Gastrocnemius medialis (tissue), 4 donors: ENCODE data around the gene ADPRS. TPM values are rescaled to one million over a fixed set of nuclear protein-coding genes. Genes with fewer than 3 reads are reported as not detected.
A peak's percentile ranks its signal among the peaks of the same experiment; 100 is the strongest.

ENCODE experiments used
- ATAC-seq, 2 donors: fragments of 150-250 bp; one replicate each; pipeline ENCODE4 v1.9.1; 2016
- DNase-seq, 2 donors: peaks; one replicate each; pipeline ENCODE4 v3.0.0-alpha.2; 2019
- H3K27ac ChIP-seq, 4 donors: fragments of 200-600 bp; sonication (generic); 1 replicate in 1 of 4; 2 replicates in 3 of 4; pipeline ENCODE4 v1.5.1; 2016 to 2018; ENCODE audit warnings: mild to moderate bottlenecking in 2 of 4, moderate library complexity in 1 of 4
- H3K27me3 ChIP-seq, 3 donors: fragments of 200-600 bp; sonication (generic) in 2 of 3; 1 replicate in 1 of 3; 2 replicates in 2 of 3; pipeline versions ENCODE4 v1.5.1 to v1.6.0; 2016 to 2019; ENCODE audit warnings: mild to moderate bottlenecking in 1 of 3, moderate library complexity in 1 of 3
- H3K36me3 ChIP-seq, 2 donors: fragments of 200-600 bp; sonication (generic) in 1 of 2; one replicate each; pipeline ENCODE4 v1.5.1; 2017 to 2018
- H3K4me1 ChIP-seq, 2 donors: fragments of 200-600 bp; sonication (generic) in 1 of 2; one replicate each; pipeline ENCODE4 v1.5.1; 2016 to 2017; ENCODE audit warnings: mild to moderate bottlenecking in 2 of 2
- H3K4me3 ChIP-seq, 4 donors: fragments of 200-600 bp; sonication (generic) in 3 of 4; 1 replicate in 1 of 4; 2 replicates in 3 of 4; pipeline ENCODE4 v1.5.1; 2016 to 2019; ENCODE audit warnings: mild to moderate bottlenecking in 2 of 4
- H3K9me3 ChIP-seq, 3 donors: fragments of 200-600 bp; sonication (generic) in 2 of 3; 1 replicate in 1 of 3; 2 replicates in 2 of 3; pipeline ENCODE4 v1.5.1; 2016 to 2019
- CTCF ChIP-seq, 5 experiments: fragments of 450-650 bp in 3 of 5; fragments of 200-600 bp in 2 of 5; sonication (generic) in 2 of 5; IDR thresholded peaks in 4 of 5; conservative IDR thresholded peaks in 1 of 5; 1 replicate in 4 of 5; 2 replicates in 1 of 5; pipeline ENCODE4 v1.5.1; 2016 to 2019; ENCODE audit warnings: antibody characterized with exemption in 5 of 5, mild to moderate bottlenecking in 3 of 5, moderate library complexity in 3 of 5
- POLR2A ChIP-seq, 2 donors: fragments of 450-650 bp; IDR thresholded peaks; one replicate each; pipeline ENCODE4 v1.6.1; 2017; ENCODE audit warnings: antibody characterized with exemption in 2 of 2, mild to moderate bottlenecking in 2 of 2, moderate library complexity in 2 of 2
- in situ Hi-C, 4 donors: fragments of 200-750 bp; cut with MboI; loops; one replicate each; pipeline versions ENCODE4 v1.15.0 to v1.8.0; 2017; ENCODE audit warnings: low sequenced_read_pairs in 4 of 4
- intact Hi-C: fragments of 100-400 bp; cut with DNase I; formaldehyde crosslinking; loops from one replicate; pipeline ENCODE4 v1.15.1; 2023; ENCODE audit warnings: low total_unique reads
- total RNA-seq, 4 donors: library from RNA; depleted of rRNA; stranded (reverse); fragments of >200 nt; gene quantifications; one replicate each; pipeline versions ENCODE4 v1.1.0 to v1.2.3, GENCODE V29; 2016

ADPRS gene
- total RNA-seq, 4 donors from 2014 or later, result 46.7 to 67.3 (median 54.0) TPM

- TF ChIP-seq CTCF (IDR thresholded peaks at IDR 0.05 in 4 of 5, conservative IDR thresholded peaks at IDR 0.05 in 1 of 5) (no peak), POLR2A (IDR thresholded peaks at IDR 0.05) (no peak)
- Histone ChIP-seq H3K36me3 (no peaks in the 10 kb centered on the region), H3K27me3 (peaks cover 14 to 49% (median 28%) of the 10 kb centered on the region in 3 donors), H3K9me3 (no peaks in the 10 kb centered on the region), H3K4me1 (peaks cover 0 to 11% of the 10 kb centered on the region in 2 donors), H3K4me3 (no peak overlapping the region), H3K27ac (no peak overlapping the region)
- no peak for ATAC-seq
- intact Hi-C loops, result no loop called here
- DNase-seq, result no peak
- in situ Hi-C loops, result no loop called here
Observed at GRCh38 chr1:36083219-36083618, 5.5 kb upstream of the ADPRS start.

DNA sequence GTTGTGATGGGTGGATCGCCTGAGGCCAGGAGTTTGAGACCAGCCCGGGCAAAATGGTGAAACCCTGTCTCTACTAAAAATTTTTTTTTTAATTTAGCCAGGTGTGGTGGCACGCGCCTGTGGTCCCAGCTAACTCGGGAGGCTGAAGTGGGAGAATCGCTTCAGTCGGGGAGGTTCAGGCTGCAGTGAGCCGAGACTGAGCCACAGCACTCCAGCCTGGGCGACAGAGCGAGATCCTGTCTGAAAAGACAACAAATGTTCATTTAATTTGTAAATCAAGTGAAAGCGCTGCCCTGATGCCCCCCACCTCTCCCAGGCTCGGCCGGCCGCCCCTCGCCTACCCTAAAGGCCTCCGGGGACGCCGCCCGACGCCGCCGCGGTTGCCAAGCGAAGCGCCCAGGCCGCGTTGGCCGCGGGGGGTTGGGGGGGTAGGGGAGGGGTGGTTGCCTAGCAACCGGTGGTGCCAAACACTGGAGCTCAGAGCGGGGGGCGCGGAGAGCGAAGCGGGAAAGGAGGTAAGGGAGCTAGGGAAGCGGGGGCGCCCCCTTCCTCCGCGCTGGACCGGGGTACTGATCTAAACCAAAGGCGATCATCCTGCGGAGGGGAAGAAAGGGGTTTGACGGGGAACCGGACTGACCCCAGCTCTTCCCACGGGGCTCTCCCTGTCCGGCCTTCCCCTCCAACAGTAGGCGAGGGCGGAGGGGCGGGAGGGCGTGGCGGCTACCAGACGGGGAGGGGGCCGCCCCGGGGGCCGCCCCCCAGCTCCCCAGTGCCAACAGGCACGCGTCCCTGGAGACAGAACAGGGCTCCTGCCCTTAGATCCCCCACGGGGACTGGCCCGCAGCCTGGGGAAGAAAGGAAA is 4.8 kb upstream of the ADPRS start, which contains the start of gene TEKT2:
TSS of gene TEKT2 (plus strand) at position 460 of the 862 bp plus-strand sequence. CDS start 828 bp downstream, outside the sequence.
- no peak for ATAC-seq
- Histone ChIP-seq H3K36me3 (no peaks in the 10 kb centered on the region), H3K27me3 (peaks cover 14 to 45% (median 28%) of the 10 kb centered on the region in 3 donors), H3K4me1 (peaks cover 0 to 14% of the 10 kb centered on the region in 2 donors), H3K27ac (no peak within 1 kb of the TSS), H3K9me3 (no peaks in the 10 kb centered on the region), H3K4me3 (peak within 1 kb of the TSS; percentile 16 to 57 (median 48))
- in situ Hi-C loops, result no loop called here
- TF ChIP-seq POLR2A (IDR thresholded peaks at IDR 0.05) (no peak), CTCF (IDR thresholded peaks at IDR 0.05 in 4 of 5, conservative IDR thresholded peaks at IDR 0.05 in 1 of 5) (no peak)
- no peak for DNase-seq
- intact Hi-C loops, result no loop called here

GRCh38 chr1:36084497-36085115 is 4.1 kb upstream of the ADPRS start:
- ATAC-seq (no peak), DNase-seq (no peak)
- H3K27ac ChIP-seq, result no peak overlapping the region
- peaks cover 11 to 44% (median 28%) of the 10 kb centered on the region in 3 donors for H3K27me3 ChIP-seq
- H3K36me3 ChIP-seq, result no peaks in the 10 kb centered on the region
- peak overlapping the region; percentile 16 to 57 (median 48) for H3K4me3 ChIP-seq
- H3K4me1 ChIP-seq, result peaks cover 3 to 20% of the 10 kb centered on the region in 2 donors
- intact Hi-C loops, result no loop called here
- no peak for TF ChIP-seq POLR2A (IDR thresholded peaks at IDR 0.05)
- no peak for TF ChIP-seq CTCF (IDR thresholded peaks at IDR 0.05 in 4 of 5, conservative IDR thresholded peaks at IDR 0.05 in 1 of 5)
- in situ Hi-C loops, result no loop called here
- H3K9me3 ChIP-seq, result no peaks in the 10 kb centered on the region

DNA sequence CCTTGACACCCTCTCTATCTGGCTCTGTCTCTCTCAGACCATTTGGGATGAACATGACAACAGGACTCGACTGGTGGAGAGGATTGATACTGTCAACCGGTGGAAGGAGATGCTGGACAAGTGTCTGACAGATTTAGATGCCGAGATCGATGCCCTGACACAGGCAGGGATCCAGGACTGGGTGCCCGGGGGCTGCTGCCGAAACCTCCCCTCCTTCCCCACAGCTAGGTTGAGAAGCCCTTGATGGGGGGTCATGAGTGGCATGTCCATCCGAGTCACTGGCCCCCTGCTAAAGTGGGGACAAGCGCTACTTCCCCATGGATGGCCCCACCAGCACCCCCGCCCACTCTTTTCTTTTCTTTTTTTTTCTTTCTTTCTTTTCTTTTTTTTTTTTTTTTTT is 3.6 kb upstream of the ADPRS start:
- Histone ChIP-seq H3K4me1 (peaks cover 8 to 25% of the 10 kb centered on the region in 2 donors), H3K4me3 (peak overlapping the region in 1 of 4 donors; percentile 57), H3K27ac (no peak overlapping the region), H3K9me3 (no peaks in the 10 kb centered on the region), H3K27me3 (peaks cover 11 to 44% (median 28%) of the 10 kb centered on the region in 3 donors), H3K36me3 (no peaks in the 10 kb centered on the region)
- no peak for TF ChIP-seq CTCF (IDR thresholded peaks at IDR 0.05 in 4 of 5, conservative IDR thresholded peaks at IDR 0.05 in 1 of 5)
- no peak for TF ChIP-seq POLR2A (IDR thresholded peaks at IDR 0.05)
- in situ Hi-C loops (no loop called here), intact Hi-C loops (no loop called here)
- ATAC-seq (no peak), DNase-seq (no peak)
